GM12891 (cell line): ENCODE results near the gene RFFL.

ENCODE experiments used
- DNase-seq: peaks from one replicate; pipeline ENCODE4 v3.0.0; 2011; ENCODE audit warnings: low spot score; ENCODE audit not compliant: insufficient read length
- FAIRE-seq: peaks from 2 replicates; lab custom pipeline; 2011; peaks lifted over from hg19 to GRCh38; lab: Jason Lieb, UNC
- PAX5 ChIP-seq: IDR thresholded peaks from 2 replicates; pipeline ENCODE4 v1.6.1; 2011; ENCODE audit warnings: low read length, moderate library complexity, mild to moderate bottlenecking; ENCODE audit not compliant: insufficient read depth, severe bottlenecking
- POLR2A ChIP-seq: IDR thresholded peaks from 2 replicates; pipeline ENCODE4 v1.6.1; 2011; ENCODE audit warnings: low read depth, low read length, control low read depth
- POLR2AphosphoS5 ChIP-seq: IDR thresholded peaks from 2 replicates; pipeline ENCODE4 v1.6.1; 2011; ENCODE audit warnings: low read depth, low read length, control low read depth
- POU2F2 ChIP-seq: IDR thresholded peaks from 2 replicates; pipeline ENCODE4 v1.6.1; 2011; ENCODE audit warnings: low read depth, mild to moderate bottlenecking, control low read depth, low read length, moderate library complexity
- SPI1 ChIP-seq: IDR thresholded peaks from 2 replicates; pipeline ENCODE4 v1.6.1; 2011; ENCODE audit warnings: low read depth, low read length, control low read depth
- TAF1 ChIP-seq: IDR thresholded peaks from 2 replicates; pipeline ENCODE4 v1.6.1; 2011; ENCODE audit warnings: low read depth, low read length, control low read depth

Gene RFFL

GRCh38 chr17:35069311-35069710 lies 5.8 kb upstream of the RFFL start:
- TF ChIP-seq PAX5 (no peak), SPI1 (peak; percentile 71)
- peak; percentile 72 for FAIRE-seq
- DNase-seq = no peak

- DNase-seq = no peak
- no peak for TF ChIP-seq POU2F2
- no peak for TF ChIP-seq PAX5
- no peak for TF ChIP-seq POLR2AphosphoS5
- no peak for TF ChIP-seq TAF1
- no peak for TF ChIP-seq SPI1
- no peak for TF ChIP-seq POLR2A
- no peak for FAIRE-seq
Observed at GRCh38 chr17:35068249-35068648, 4.7 kb upstream of the RFFL start.

- DNase-seq = no peak
- FAIRE-seq = no peak
- TF ChIP-seq PAX5 = no peak
- TF ChIP-seq TAF1 = no peak
- no peak for TF ChIP-seq POU2F2
- no peak for TF ChIP-seq SPI1
- TF ChIP-seq POLR2AphosphoS5 = no peak
- no peak for TF ChIP-seq POLR2A
Observed at GRCh38 chr17:35065880-35066279, 2.4 kb upstream of the RFFL start.

DNA sequence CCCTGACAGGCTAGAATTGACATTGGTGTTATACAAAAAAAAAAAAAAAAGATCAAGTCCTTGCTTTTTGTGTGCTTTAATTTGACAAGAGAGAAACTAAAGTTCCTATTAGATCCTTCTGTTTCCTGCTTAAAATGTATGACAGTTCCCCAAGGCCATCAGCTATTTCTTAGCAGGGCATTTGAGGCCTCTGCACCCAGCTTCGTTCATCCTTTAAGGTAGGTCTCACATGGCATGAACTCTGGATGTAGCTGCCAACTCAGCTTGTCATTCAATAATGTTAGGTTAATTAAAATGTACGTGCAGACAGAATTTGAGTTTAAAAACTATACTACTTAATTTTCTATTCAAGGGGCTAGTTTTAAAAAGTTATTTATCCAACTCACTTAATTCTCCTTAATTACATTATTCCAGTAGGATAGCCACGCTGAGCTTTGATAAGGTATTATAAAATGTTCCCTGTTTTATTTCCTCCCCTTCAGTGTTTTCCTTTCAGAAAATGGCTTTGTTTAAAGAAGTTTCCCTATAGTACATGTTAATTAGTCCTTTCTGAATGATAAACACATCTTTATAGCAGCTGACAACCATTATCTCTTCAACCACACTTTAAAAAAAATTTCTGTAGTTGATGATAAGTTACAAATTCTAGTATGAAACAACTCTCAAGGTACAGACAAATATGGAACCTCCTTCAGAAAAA lies 1.2 kb upstream of the RFFL start:
- no peak for FAIRE-seq

GRCh38 chr17:35062308-35062707 lies 1.2 kb downstream of the RFFL start:
- no peak for DNase-seq
- no peak for FAIRE-seq
- TF ChIP-seq TAF1 (no peak), POLR2A (no peak), PAX5 (no peak), SPI1 (no peak), POLR2AphosphoS5 (no peak), POU2F2 (no peak)

More for the DNA sequence above, 1.2 kb upstream of the RFFL start:
- DNase-seq = no peak
- TF ChIP-seq TAF1 = no peak
- no peak for TF ChIP-seq SPI1
- no peak; the same call in 1 of the 2 replicates for TF ChIP-seq POLR2A
- no peak for TF ChIP-seq POU2F2
- TF ChIP-seq POLR2AphosphoS5 = no peak
- TF ChIP-seq PAX5 = no peak

GRCh38 chr17:35057332-35057915 lies 6.1 kb downstream of the RFFL start:
- TF ChIP-seq POLR2A (no peak), PAX5 (no peak), SPI1 (no peak), TAF1 (no peak), POU2F2 (no peak), POLR2AphosphoS5 (no peak)
- DNase-seq (no peak), FAIRE-seq (no peak)

DNA sequence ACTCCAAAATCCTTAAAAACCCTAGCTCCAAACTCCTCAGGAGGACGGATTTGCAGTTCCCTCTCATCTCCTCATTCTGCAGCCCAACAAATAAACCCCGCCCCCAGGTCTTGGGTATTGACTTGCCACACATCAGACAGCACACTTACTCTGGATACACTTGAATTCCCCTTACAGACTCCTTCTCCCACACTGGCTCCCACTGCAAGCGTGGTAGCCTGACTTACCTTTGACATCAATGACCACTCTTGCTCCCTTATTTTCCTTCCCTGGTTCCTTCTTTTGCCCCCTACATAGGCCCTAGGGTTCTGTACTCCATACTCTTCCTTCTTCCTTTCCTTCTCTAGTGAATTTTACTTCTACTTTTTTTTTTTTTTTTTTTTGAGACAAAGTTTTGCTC lies 7.5 kb downstream of the RFFL start:
- FAIRE-seq = no peak
- no peak for DNase-seq
- TF ChIP-seq POLR2A (no peak), POLR2AphosphoS5 (no peak), SPI1 (no peak), TAF1 (no peak)

DNA sequence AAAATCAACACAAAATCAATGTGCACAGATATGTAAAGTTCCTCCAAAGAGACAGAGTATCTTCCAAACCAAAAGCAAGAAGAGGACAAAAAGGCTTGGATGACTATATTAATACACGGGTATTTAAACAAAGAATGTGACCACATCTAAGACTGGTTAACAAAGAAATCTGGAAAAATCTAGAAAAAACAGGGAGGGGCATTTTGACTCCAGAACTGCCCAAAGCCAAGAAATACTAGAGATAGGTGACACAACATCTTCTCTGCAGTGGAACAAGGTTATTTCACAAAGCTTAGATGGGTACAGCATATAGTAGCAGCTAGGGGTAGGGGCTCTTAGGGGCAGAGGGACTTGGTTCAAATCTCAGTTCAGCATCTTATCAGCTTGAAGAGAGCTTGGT lies 10.3 kb downstream of the RFFL start:
- FAIRE-seq (peak; percentile 20), DNase-seq (no peak)
- TF ChIP-seq TAF1 (no peak), POLR2AphosphoS5 (no peak), POLR2A (no peak), SPI1 (no peak), POU2F2 (no peak), PAX5 (no peak)

DNA sequence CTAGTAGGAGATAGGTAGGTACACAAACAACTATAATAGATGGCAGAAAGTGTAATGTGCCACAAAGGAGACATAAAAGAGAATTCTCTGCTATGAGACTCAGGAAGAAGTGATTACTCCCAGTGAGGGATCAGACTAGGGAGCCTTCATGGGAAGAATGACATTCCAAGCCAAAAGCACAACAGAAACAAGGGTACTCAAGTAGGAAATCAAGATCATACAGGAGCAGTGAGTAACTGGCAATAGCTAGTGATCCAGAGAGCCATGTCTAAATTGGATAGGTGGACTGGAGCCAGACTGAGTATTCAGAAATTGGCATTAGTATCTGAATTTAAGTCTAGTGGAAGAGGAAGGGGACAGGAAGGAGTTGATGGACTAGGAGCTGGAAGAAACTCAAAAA lies 10.7 kb downstream of the RFFL start:
- TF ChIP-seq TAF1 = no peak
- no peak for TF ChIP-seq POLR2AphosphoS5
- TF ChIP-seq PAX5 = no peak
- FAIRE-seq (no peak), DNase-seq (no peak)

- DNase-seq = no peak
- FAIRE-seq = peak; percentile 48
- TF ChIP-seq POLR2A (no peak), PAX5 (no peak), POLR2AphosphoS5 (no peak), SPI1 (no peak), POU2F2 (no peak), TAF1 (no peak)
Observed at GRCh38 chr17:35052241-35052610, 11.3 kb downstream of the RFFL start.
